Activated T-cell treated with anti-CD3 and anti-CD28 coated beads, Interleukin-2, amount 50 U/mL, for 1 hour (primary cell): ENCODE measurements around the gene APOBEC3G.
A peak's percentile ranks its signal among the peaks of the same experiment; 100 is the strongest.
"Not testable (repeated sequence)": the region's sequence is repeated elsewhere in the genome, so short reads cannot be mapped to it uniquely, and the experiment has no call there.

Experiments used
- DNase-seq: peaks from one replicate; pipeline ENCODE4 v3.0.0-alpha.2; 2020

APOBEC3G gene

GRCh38 chr22:39077026-39077840, at the start of gene APOBEC3G:
TSS of gene APOBEC3G (plus strand) at chr22:39077275. CDS start at chr22:39077362, 87 bp downstream.
- peak; percentile 56 for DNase-seq

- DNase-seq, result no peak
Observed at GRCh38 chr22:39027717-39028116, 49.4 kb upstream of the APOBEC3G start.

GRCh38 chr22:39028281-39028680, 48.8 kb upstream of the APOBEC3G start:
- DNase-seq, result no peak

- DNase-seq, result no peak
Observed at GRCh38 chr22:39029227-39029626, 47.8 kb upstream of the APOBEC3G start.

GRCh38 chr22:39030705-39031104, 46.4 kb upstream of the APOBEC3G start:
- DNase-seq, result no peak

GRCh38 chr22:39031434-39032295, 45.4 kb upstream of the APOBEC3G start:
- DNase-seq, result not testable (repeated sequence)

GRCh38 chr22:39037071-39037470, 40.0 kb upstream of the APOBEC3G start:
- DNase-seq, result not testable (repeated sequence)

- no peak for DNase-seq
Observed at GRCh38 chr22:39039306-39040126, 37.6 kb upstream of the APOBEC3G start.

- peak; percentile 29 for DNase-seq
Observed at GRCh38 chr22:39040155-39040537, 36.9 kb upstream of the APOBEC3G start.

GRCh38 chr22:39040538-39041296, 36.4 kb upstream of the APOBEC3G start, which contains the start of gene APOBEC3F:
TSS of gene APOBEC3F (plus strand) at chr22:39040864. CDS start at chr22:39040961, 97 bp downstream.
- DNase-seq, result peak; percentile 67

- no peak for DNase-seq
Observed at GRCh38 chr22:39041908-39042307, 35.2 kb upstream of the APOBEC3G start.

GRCh38 chr22:39043063-39043462, 34.0 kb upstream of the APOBEC3G start:
- DNase-seq, result not testable (repeated sequence)

GRCh38 chr22:39045136-39045535, 31.9 kb upstream of the APOBEC3G start:
- not testable (repeated sequence) for DNase-seq

- not testable (repeated sequence) for DNase-seq
Observed at GRCh38 chr22:39049486-39049885, 27.6 kb upstream of the APOBEC3G start.

- not testable (repeated sequence) for DNase-seq
Observed at GRCh38 chr22:39051844-39052495, 25.1 kb upstream of the APOBEC3G start.

- DNase-seq, result no peak
Observed at GRCh38 chr22:39055658-39056057, 21.4 kb upstream of the APOBEC3G start.

- DNase-seq, result not testable (repeated sequence)
Observed at GRCh38 chr22:39061290-39061689, 15.8 kb upstream of the APOBEC3G start.

GRCh38 chr22:39061951-39062350, 15.1 kb upstream of the APOBEC3G start:
- not testable (repeated sequence) for DNase-seq

- not testable (repeated sequence) for DNase-seq
Observed at GRCh38 chr22:39063904-39064303, 13.2 kb upstream of the APOBEC3G start.

GRCh38 chr22:39066442-39067276, 10.4 kb upstream of the APOBEC3G start:
- DNase-seq, result not testable (repeated sequence)
